Right ventricle myocardium superior (tissue), 1 donor: ENCODE results near the gene SPATA19. TPM values are rescaled to one million over a fixed set of nuclear protein-coding genes. Genes with fewer than 3 reads are reported as not detected.

ENCODE experiments used
- ATAC-seq: fragments of 200-7000 bp; cut with Tn5 transposase; one replicate; pipeline ENCODE4 v1.9.1; 2020; ENCODE audit warnings: mild to moderate bottlenecking; ENCODE audit not compliant: poor library complexity
- DNase-seq: peaks from one replicate; pipeline ENCODE4 v3.0.0-alpha.2; 2020
- intact Hi-C: fragments of 100-400 bp; cut with DNase I; formaldehyde crosslinking; loops from one replicate; pipeline ENCODE4 v1.11.2; 2022
- total RNA-seq: library from RNA; stranded (reverse); fragmentation: NEBNext Ultra II Directional; extraction: Animal tissue kit (Norgen Biotek cat#: 25700); gene quantifications from one replicate; pipeline ENCODE4 v1.2.1, GENCODE V29; 2021
- donor health status: DM: no; HTN: yes; CAD: no; lungs with severe emphysema.

The SPATA19 gene
- total RNA-seq, 1 donor from 2014 or later = not detected

GRCh38 chr11:133841279-133842043, 3.9 kb downstream of the SPATA19 start:
- no peak for ATAC-seq
- DNase-seq = no peak
- intact Hi-C loops = no loop called here

- intact Hi-C loops = no loop called here
- ATAC-seq (no peak), DNase-seq (no peak)
Measured at GRCh38 chr11:133840479-133840941, 4.8 kb downstream of the SPATA19 start.

GRCh38 chr11:133835593-133836548, 9.4 kb downstream of the SPATA19 start:
- ATAC-seq (no peak), DNase-seq (no peak)
- intact Hi-C loops = loop anchor here (2.0 kb wide), 1 partner anchor 757 kb away; no protein-coding TSS in a partner anchor

- intact Hi-C loops = loop anchor here (2.0 kb wide), 1 partner anchor 756 kb away; no protein-coding TSS in a partner anchor
- peak; percentile 80 for ATAC-seq
Measured at GRCh38 chr11:133834682-133835592, 10.4 kb downstream of the SPATA19 start.

GRCh38 chr11:133833898-133834681, 11.2 kb downstream of the SPATA19 start:
- no peak for DNase-seq
- intact Hi-C loops = loop anchor here (2.0 kb wide), 1 partner anchor 755 kb away; no protein-coding TSS in a partner anchor
- ATAC-seq = no peak

More at GRCh38 chr11:133834682-133835592, 10.4 kb downstream of the SPATA19 start:
- DNase-seq = no peak

- no peak for ATAC-seq
- intact Hi-C loops = no loop called here
- no peak for DNase-seq
Measured at GRCh38 chr11:133832991-133833897, 12.1 kb downstream of the SPATA19 start.

- intact Hi-C loops = no loop called here
- ATAC-seq = no peak
- DNase-seq = no peak
Measured at GRCh38 chr11:133832096-133832990, 13.0 kb downstream of the SPATA19 start.

- DNase-seq (no peak), ATAC-seq (no peak)
- intact Hi-C loops = no loop called here
Measured at GRCh38 chr11:133830931-133831907, 14.1 kb downstream of the SPATA19 start.

GRCh38 chr11:133829566-133829965, 15.7 kb downstream of the SPATA19 start:
- DNase-seq (no peak), ATAC-seq (no peak)
- intact Hi-C loops = no loop called here

- intact Hi-C loops = no loop called here
- no peak for DNase-seq
- ATAC-seq = no peak
Measured at GRCh38 chr11:133828871-133829270, 16.4 kb downstream of the SPATA19 start.

- ATAC-seq (no peak), DNase-seq (no peak)
- intact Hi-C loops = no loop called here
Measured at GRCh38 chr11:133827556-133827955, 17.8 kb downstream of the SPATA19 start.

- intact Hi-C loops = no loop called here
- DNase-seq (no peak), ATAC-seq (no peak)
Measured at GRCh38 chr11:133826866-133827265, 18.4 kb downstream of the SPATA19 start.

GRCh38 chr11:133825666-133826065, 19.6 kb downstream of the SPATA19 start:
- intact Hi-C loops = no loop called here
- ATAC-seq (no peak), DNase-seq (no peak)

GRCh38 chr11:133825156-133825555, 20.2 kb downstream of the SPATA19 start:
- intact Hi-C loops = no loop called here
- ATAC-seq (no peak), DNase-seq (no peak)

- DNase-seq = no peak
- intact Hi-C loops = no loop called here
- ATAC-seq = no peak
Measured at GRCh38 chr11:133824593-133824992, 20.7 kb downstream of the SPATA19 start.
